NCI-H2171 treated with DMSO at 0.1 percent for 48 hours (cell line): Measurements from ENCODE around the gene RAB3GAP1.
"Not testable (repeated sequence)": the region's sequence is repeated elsewhere in the genome, so short reads cannot be mapped to it uniquely, and the experiment has no call there.

Experiments
- DNase-seq: peaks from one replicate; lab custom pipeline; 2025; lab: John Stamatoyannopoulos, UW

The RAB3GAP1 gene

DNA sequence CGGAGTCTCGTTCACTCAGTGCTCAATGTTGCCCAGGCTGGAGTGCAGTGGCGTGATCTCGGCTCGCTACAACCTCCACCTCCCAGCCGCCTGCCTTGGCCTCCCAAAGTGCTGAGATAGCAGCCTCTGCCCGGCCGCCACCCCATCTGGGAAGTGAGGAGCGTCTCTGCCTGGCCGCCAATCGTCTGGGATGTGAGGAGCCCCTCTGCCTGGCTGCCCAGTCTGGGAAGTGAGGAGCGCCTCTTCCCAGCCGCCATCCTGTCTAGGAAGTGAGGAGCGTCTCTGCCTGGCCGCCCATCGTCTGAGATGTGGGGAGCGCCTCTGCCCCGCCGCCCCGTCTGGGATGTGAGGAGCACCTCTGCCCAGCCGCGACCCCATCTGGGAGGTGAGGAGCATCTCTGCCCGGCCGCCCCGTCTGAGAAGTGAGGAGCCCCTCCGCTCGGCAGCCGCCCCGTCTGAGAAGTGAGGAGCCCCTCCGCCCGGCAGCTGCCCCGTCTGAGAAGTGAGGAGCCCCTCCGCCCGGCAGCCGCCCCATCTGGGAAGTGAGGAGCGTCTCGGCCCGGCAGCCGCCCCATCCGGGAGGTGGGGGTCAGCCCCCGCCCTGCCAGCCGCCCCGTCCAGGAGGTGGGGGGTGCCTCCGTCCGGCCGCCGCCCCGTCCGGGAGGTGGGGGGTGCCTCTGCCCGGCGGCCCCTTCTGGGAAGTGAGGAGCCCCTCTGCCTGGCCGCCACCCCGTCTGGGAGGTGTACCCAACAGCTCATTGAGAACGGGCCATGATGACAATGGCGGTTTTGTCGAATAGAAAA lies 53.6 kb downstream of the RAB3GAP1 start:
- DNase-seq, result not testable (repeated sequence)

DNA sequence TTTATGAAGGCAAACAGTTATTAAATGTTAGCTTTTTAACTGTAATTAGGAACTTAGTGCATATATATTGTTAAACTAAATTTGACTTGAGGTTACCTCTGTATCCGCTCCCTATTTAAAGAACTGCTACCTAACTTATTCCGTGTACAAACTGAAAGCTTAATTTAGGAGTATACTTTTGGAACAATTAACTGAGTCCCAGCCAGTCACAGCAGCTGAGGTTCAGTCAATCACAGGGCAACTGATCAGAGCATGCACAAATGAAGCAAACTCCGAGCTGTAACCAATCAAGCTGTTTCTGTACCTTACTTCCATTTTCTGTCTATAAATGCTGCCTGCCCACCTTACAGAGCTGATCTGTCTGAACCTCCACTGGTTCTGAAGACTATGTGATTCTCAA lies 61.2 kb downstream of the RAB3GAP1 start:
- DNase-seq, result no peak

DNA sequence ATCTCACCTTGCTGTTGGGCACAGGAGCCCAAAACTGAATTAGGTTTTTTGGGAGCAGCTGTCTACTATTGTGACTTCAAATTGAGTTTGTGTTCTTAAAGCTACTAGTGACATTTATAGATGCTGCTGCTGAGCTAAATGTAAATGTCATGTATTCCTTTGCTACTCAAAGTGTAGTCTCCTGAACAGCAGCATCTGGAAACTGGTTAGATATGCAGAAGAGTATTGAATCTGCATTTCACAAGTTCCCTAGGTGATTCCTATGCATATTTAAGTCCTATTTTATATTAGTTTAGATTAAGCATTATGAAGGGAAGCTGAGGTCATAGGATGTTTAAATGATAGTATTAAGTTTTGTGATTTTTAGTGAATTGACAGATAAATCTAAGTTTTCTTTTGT lies 67.5 kb downstream of the RAB3GAP1 start:
- no peak for DNase-seq

DNA sequence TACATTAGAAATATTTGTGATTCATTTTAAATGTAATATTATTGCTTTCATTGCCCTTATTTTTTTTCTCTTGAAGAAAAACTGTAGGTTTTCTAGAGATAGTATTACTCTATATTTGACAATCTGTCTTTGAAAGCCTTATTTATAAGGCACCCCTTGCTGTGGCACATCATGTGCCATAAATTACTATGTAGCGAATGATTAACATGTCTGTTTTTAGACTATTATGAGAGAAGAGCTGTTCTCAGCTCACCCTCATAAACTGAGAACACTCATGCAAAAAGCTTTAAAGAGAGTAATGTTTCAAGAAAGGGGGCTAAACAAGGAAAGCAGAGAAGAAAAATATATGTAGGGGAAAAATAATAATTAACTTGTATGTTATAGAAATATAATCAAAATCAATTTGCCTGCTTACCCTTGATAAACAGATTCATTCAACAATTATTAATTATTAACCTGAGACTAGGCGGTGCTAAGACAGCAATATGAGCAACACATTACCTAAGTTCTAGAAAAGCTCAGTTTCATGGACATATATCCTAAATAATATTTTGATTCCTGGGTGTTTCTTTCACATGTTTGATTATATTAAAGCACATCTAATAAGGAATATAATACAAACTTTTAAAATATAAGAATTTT lies 69.0 kb downstream of the RAB3GAP1 start:
- no peak for DNase-seq

DNA sequence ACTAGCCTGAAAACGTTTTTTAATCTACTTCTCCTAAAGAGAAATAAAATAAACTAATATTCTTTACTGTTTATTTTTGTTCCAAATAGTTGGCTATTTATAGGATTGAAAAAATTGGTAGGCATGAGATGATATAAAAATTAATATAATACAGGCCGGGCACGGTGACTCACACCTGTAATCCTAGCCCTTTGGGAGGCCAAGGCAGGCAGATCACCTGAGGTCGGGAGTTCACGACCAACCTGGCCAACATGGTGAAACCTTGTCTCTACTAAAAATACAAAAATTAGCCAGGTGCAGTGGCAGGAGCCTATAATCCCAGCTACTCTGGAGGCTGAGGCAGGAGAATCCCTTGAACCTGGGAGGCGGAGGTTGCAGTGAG lies 69.6 kb downstream of the RAB3GAP1 start:
- DNase-seq, result not testable (repeated sequence)

DNA sequence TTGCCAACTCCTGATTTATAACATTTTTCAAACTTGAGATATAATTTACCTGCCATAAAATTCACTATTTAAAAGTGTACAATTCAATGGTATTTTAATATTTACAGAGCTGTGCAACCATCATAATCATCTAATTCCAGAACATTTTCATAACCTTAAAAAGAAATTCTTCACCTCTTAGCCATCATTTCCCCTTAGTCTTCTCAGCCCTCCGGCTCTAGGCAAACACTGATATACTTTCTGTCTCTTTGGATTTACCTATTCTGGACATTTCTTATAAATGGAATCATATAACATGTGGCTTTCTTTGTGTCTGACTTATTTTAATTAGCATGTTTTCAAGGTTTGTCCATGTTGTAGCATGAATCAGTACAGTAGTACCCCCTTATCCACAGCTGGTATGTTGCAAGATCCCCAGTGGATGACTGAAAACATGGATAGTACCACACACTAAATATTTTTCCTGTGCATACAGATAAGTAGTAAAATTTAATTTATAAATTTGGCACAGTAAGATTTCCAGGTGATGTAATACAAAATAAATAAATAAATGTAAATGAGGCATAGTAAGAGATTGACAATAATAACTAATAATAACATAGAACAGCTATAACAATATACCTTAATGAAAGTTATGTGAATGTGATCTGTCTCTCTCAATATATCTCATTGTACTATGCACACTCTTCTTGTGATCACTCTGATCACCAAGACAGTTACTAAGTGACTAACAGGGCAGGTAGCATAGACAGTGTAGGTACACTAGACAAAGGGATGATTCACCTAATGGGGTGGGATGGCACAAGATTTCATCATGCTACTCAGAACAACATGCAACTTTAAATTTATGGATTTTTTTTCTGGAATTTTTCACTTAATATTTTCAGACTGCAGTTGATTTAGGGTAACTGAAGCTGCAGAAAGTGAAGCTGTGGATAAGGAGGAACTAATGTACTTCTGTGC lies 73.1 kb downstream of the RAB3GAP1 start:
- no peak for DNase-seq

DNA sequence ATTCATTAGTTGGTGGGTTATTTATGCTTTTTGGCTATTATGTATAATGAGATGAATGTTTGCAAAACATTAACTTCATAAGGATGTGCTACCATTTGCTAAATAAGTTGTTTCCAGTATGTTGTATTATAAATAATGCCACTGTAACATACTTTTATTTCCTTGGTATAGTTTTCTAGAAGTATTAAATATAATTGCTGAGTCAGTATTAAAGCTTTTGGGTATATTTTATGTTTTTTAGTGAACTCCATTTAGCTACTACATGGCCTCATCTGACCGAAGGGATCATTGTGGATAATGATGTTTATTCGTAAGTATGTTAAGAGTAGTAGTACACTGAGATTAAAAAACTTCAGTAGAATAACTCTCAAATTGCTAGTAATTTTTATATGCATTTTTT lies 73.8 kb downstream of the RAB3GAP1 start:
- no peak for DNase-seq

DNA sequence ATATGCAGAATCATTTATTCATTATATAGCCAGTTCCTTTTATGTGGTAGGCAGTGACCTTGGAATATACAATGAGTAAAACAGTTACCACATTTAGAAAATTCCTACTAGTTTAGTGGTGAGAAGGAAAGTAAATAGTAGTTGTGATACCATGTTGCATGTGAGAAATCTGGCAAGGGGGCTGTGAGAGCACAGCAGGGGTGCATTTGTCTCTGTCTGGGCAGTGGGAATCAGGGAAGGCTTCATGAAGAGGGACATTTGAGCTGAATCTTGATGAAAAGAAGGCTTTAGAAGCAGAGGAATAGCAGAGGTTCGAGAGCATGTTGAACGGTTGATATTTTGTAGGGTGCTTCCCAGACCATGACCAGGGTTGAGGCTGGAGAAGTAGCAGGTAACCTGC lies 78.7 kb downstream of the RAB3GAP1 start:
- DNase-seq, result no peak

DNA sequence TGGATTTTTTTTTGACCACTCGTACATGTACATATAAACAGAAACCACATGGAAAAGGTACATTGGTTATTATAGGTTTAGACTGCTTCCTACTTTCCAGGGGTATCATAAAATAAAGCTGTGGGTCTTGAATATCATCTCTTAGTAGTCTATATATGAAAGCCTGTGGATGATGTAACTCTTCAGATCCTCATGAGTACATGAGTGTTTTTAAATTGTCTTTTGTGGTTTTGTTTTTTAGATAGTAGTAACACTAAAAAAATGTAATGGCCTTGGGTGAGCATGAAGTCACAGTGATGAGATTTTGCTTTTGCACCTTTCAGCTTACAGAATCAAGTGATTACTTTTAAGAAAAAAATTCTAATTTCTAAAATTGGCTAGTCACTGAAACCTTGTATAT lies 80.2 kb downstream of the RAB3GAP1 start:
- no peak for DNase-seq

DNA sequence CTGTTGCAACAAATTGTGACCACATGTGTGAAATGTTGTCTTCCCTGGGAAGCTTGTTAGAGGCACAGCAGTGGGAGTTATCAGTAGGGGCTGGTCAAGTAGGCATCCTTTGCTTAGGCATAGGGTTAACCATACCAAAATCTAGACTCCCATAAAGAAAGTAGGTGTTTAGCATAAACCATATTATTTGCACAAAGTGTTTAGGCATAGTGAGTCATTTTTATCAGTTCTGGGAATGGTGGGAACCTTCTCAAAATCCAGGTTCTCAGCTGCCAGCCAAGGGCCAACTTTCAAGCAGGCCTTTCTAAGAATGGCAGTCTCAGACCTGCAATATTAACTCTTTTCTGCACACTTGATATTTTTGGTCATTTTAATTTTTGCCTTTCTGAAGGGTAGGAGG lies 88.5 kb downstream of the RAB3GAP1 start:
- no peak for DNase-seq

DNA sequence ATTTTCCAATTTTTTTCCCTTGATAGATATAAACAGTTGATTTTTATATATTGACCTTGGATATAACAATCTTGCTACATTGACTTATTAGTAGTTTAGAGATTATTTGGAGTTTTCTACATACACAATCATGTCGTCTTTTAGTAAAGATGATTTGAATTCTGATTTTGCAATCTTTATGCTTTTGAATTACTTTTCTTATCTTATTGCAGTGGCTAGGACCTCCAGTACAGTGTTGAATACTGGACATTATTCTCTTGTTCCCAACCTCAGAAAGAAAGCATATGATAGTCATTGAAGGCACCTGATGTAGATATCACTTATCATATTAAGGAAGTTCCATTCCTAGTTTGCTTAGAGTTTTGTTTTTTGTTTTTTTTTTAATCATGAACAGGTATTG lies 90.2 kb downstream of the RAB3GAP1 start:
- DNase-seq, result no peak

DNA sequence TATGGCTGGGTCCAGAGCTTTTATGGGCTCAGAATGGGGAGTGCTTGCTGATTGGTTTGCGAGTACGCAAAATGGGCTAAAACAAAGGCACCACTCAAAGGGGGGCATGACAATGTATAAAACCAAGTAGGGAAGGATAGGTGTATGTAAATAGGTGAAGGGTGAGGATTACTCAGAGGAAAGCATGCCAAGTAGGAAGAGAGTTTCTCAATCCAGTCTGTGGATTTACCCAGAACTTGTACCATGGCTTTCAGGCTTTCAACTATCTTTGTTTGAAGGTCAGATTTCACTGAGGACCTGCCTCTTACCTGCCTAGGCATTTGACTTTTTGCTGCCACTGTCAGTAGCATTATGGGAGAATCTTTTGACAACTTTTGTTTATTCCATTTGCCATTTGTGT lies 92.3 kb downstream of the RAB3GAP1 start:
- no peak for DNase-seq

DNA sequence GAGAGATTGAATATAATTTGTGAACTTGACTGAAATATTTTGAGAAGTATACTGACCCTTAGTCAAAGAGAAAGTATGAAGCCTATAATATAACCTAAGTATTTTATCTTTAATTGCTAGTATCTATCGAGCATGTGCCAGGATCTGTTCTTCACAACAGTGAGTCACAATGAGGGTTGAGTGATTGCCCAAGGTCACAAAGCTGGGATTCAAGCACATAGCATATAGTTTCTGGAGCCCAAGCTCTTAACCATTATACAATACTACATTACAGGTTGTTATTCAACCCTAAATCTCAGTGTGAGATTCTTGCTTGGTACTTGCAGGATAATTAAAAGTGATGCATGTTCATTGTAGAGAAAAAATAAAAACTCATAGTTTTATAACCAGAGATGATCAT lies 97.2 kb downstream of the RAB3GAP1 start:
- no peak for DNase-seq

DNA sequence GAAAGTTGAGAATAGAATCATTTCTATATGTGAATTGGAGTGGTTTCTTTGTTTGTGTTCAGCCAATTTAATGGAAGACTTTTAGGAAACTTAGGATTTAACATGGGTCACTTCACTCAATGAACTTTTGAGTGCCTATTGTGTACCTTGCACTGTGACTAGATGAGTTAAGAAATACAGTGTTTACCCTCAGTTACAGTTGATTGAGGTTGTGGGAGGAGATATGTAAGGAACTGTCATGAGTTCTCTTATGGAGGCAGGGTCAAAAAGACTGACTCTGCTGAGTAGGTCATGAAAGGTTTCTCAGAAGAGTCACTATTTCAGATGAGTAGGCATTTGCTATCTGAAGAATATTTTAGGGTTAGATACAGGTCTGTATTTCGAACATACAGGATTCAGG lies 98.6 kb downstream of the RAB3GAP1 start:
- no peak for DNase-seq

DNA sequence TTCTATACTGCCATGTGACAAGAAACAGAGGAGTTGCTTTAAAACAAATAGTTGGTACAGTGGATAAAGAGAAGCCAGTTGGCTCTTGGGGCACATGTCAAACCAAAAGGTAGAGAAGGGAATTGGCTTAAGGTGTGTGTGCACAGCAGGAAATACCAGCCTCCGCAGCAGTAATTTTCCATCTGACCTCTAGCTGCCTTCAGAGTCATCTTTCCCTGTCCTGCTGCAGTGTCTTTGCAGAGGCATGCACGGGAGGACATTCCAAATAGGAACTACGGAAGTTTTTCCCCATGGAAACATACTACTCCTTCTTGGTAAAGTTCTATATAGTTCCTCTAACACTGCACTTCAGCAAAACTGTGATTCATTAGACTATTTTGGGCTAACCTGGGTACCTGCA lies 99.5 kb downstream of the RAB3GAP1 start:
- DNase-seq, result no peak

DNA sequence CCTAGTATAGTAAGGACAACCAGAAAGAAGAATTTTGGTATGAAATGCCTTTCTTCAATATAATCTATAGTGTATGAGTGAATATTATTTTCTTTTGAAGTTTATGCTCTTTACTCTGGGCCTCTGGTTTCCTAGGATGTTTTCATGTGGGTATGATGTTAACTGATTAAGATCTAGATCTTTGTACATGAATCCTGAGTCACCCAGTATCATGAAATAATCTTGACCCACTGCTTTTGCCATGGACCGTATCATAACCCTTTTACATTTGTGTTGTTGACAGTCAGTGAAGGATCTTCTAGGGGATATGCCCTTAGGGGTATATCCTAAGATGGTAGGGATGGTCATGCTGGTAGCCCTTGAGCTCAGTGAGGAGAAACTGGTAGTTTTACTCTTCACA lies 100.3 kb downstream of the RAB3GAP1 start:
- DNase-seq, result no peak

DNA sequence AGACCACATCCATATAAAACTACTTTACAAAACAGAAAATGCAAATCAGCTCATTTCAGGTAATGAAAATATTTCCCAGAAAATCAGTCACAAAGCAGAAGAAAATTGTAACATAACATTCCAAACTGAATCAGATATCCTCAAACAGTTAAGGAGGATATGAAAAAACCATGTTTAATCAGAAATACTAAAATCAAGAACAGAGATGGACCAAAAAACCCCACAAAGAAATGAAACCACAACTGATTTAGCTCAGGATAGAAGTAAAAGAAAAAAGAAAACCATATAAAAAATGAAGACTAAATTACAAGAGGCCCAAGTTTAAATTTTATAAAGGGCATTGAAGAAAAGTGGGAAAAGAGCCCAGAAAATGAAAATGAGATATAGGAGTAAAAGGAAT lies 102.9 kb downstream of the RAB3GAP1 start:
- no peak for DNase-seq

DNA sequence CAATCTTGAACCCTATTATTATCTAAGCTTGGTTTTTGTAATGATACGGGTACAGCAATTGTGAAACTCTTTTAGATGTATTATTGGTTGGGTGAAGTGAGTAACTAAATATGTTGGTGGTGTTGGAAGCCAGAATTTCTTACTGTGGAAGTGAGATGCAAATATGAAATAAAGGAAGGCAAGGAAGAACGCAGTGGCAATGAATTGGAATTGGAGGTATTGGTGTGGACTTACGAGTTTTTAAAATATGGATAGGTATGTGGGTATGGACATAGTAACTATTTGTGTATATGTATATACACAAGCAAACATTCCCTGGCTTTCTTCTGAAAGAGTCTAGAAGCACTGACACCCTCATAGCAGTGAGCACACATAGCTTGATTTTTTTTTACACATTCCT lies 105.8 kb downstream of the RAB3GAP1 start:
- DNase-seq, result no peak

DNA sequence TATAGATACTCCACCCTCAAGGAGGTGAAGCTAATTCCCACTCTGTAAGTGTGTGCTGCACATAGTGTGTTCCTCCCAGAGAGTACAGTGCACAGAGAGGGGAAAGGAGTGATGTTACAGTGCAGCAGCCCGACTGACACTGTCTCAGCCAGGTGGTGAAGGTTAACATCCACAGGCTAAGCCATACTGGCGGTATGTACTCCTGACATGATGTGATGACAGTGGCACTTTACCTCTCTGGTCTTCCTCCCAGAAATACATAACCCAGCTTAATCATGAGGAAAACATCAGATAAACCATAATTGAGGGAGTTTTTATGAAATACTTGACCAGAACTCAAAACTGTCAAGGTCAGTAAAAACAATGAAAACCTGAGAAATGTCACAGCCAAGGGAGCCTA lies 107.1 kb downstream of the RAB3GAP1 start:
- no peak for DNase-seq

DNA sequence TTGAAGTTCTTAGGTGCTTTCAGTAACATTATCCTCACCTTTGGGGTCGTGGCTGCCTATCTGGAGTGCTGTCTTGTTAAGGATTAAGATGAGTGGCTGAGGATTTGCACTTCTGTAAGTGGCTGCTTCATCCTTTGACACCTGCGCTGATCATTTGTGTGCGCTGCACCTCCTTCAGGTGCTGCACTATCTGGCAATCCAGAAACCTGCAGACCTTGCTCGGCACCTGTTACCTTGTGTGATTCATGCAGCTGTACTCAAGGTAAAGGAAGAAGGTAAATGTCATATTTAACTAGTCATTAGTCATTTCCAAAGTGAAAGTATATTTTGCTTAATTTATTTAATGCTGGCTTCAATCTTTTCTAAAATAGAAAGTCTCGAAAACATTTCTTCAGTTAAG lies 110.3 kb downstream of the RAB3GAP1 start:
- no peak for DNase-seq

DNA sequence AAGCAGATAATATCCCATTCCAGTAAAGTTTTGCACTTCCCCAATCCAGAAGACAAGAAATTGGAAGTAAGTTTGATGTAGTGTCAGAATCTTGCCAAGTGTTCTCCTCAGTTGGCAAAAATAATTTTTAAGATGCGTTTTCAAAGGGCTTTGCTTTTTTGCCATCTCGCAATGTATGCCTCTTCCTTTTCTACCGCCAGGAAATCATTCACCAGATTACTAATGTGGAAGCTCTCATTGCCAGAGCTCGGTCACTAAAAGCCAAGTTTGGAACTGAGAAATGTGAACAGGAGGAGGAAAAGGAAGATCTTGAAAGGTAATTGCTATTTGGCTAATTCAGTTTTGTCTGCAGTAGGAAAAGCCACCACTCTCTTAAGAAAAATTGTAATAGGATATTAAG lies 110.7 kb downstream of the RAB3GAP1 start:
- no peak for DNase-seq

DNA sequence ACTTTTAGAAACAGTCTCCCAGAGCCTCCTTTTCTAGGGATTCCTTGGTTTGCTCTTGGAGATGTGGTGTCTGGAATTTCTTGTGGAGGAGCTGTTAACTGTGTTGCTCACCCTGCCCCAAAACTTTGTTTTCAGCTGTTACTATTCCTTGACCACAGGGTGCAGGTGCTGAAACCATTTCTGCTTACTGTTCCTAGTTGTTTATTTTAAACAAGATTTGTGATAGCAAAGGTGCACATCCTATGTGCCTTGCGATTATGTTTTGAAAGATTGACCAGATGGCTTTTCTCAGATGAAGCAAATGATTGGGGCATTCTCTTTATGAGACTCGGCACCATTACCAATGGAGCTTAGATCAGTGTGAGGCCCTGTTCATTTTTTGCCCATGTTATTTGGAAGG lies 111.2 kb downstream of the RAB3GAP1 start:
- no peak for DNase-seq

DNA sequence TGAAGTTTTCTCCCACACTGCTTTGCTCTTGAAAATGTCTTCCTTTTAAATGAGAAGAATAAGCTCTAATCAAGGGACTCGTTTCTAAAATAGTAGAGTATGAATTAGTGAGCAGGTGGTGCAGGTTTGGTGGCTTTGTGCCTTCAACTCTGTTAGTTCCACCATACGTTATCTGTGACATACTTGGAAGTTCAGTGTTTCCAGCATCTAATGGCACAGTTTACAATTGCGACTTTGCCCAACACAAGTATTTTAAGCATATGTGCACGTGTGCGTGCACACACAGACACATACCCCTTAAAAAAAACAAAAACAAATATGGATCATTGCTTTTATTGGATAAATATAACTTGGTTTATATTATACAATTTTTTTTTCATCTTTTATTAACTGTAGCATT lies 111.8 kb downstream of the RAB3GAP1 start:
- DNase-seq, result no peak
